ENCODE measurements around the gene ZBTB46. TPM values are rescaled to one million over a fixed set of nuclear protein-coding genes. Genes with fewer than 3 reads are reported as not detected.

Gene ZBTB46
- total RNA-seq, 1 donor from 2014 or later, result 0.53 TPM

GRCh38 chr20:63863021-63863797 is 32.1 kb upstream of the ZBTB46 start:
- H3K27me3 ChIP-seq (ENCODE audit: control insufficient read depth, insufficient read depth, low read length), result no peaks in the 10 kb centered on the region
- TF ChIP-seq, protein P1, sequence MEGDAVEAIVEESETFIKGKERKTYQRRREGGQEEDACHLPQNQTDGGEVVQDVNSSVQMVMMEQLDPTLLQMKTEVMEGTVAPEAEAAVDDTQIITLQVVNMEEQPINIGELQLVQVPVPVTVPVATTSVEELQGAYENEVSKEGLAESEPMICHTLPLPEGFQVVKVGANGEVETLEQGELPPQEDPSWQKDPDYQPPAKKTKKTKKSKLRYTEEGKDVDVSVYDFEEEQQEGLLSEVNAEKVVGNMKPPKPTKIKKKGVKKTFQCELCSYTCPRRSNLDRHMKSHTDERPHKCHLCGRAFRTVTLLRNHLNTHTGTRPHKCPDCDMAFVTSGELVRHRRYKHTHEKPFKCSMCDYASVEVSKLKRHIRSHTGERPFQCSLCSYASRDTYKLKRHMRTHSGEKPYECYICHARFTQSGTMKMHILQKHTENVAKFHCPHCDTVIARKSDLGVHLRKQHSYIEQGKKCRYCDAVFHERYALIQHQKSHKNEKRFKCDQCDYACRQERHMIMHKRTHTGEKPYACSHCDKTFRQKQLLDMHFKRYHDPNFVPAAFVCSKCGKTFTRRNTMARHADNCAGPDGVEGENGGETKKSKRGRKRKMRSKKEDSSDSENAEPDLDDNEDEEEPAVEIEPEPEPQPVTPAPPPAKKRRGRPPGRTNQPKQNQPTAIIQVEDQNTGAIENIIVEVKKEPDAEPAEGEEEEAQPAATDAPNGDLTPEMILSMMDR (IDR thresholded peaks at IDR 0.05; ENCODE audit: insufficient read depth, low read length, severe bottlenecking), result no peak
- DNase-seq (ENCODE audit: low read depth), result no peak
- peaks cover 12% of the 10 kb centered on the region for H3K36me3 ChIP-seq (ENCODE audit: control insufficient read depth, insufficient read depth, low read length)
- FAIRE-seq, result no peak
- H3K4me3 ChIP-seq (ENCODE audit: low read depth, low read length), result no peak overlapping the region

DNA sequence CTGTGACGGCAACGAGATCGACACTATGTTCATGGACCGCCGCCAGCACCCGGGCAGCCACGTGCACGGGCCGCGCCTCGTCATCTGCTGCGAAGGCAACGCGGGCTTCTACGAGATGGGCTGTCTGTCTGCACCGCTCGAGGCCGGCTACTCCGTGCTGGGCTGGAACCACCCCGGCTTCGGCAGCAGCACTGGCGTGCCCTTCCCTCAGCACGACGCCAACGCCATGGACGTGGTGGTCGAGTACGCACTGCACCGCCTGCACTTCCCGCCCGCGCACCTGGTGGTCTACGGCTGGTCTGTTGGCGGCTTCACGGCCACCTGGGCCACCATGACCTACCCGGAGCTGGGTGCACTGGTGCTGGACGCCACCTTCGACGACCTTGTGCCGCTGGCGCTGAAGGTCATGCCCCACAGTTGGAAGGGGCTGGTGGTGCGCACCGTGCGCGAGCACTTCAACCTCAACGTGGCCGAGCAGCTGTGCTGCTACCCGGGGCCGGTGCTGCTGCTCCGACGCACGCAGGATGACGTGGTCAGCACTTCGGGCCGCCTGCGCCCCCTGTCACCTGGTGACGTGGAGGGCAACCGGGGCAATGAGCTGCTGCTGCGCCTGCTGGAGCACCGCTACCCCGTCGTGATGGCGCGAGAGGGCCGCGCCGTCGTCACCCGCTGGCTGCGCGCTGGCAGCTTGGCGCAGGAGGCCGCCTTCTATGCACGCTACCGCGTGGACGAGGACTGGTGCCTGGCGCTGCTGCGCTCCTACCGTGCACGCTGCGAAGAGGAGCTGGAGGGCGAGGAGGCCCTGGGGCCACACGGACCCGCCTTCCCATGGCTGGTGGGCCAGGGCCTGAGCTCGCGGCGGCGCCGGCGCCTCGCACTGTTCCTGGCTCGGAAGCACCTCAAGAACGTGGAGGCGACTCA is 31.2 kb upstream of the ZBTB46 start:
- Histone ChIP-seq H3K36me3 (ENCODE audit: control insufficient read depth, insufficient read depth, low read length) (peaks cover 11% of the 10 kb centered on the region), H3K27me3 (ENCODE audit: control insufficient read depth, insufficient read depth, low read length) (no peaks in the 10 kb centered on the region), H3K4me3 (ENCODE audit: low read depth, low read length) (no peak overlapping the region)
- FAIRE-seq (no peak), DNase-seq (ENCODE audit: low read depth) (no peak)
- TF ChIP-seq, protein P1 (IDR thresholded peaks at IDR 0.05; ENCODE audit: insufficient read depth, low read length, severe bottlenecking), result no peak

- H3K36me3 ChIP-seq (ENCODE audit: control insufficient read depth, insufficient read depth, low read length), result peaks cover 11% of the 10 kb centered on the region
- DNase-seq (ENCODE audit: low read depth) (no peak), FAIRE-seq (no peak)
- H3K4me3 ChIP-seq (ENCODE audit: low read depth, low read length), result no peak within 1 kb of the TSS
- TF ChIP-seq, protein P1 (IDR thresholded peaks at IDR 0.05; ENCODE audit: insufficient read depth, low read length, severe bottlenecking), result no peak
- no peaks in the 10 kb centered on the region for H3K27me3 ChIP-seq (ENCODE audit: control insufficient read depth, insufficient read depth, low read length)
Measured at GRCh38 chr20:63861365-63861934, 30.4 kb upstream of the ZBTB46 start, which contains the start of gene ABHD16B. ABHD16B (plus strand) TSS chr20:63861498; CDS start chr20:63861541, 43 bp downstream.

GRCh38 chr20:63860325-63861051 is 29.4 kb upstream of the ZBTB46 start:
- TF ChIP-seq, protein P1 (IDR thresholded peaks at IDR 0.05; ENCODE audit: insufficient read depth, low read length, severe bottlenecking), result no peak
- H3K27me3 ChIP-seq (ENCODE audit: control insufficient read depth, insufficient read depth, low read length), result peaks cover 4% of the 10 kb centered on the region
- H3K36me3 ChIP-seq (ENCODE audit: control insufficient read depth, insufficient read depth, low read length), result peaks cover 11% of the 10 kb centered on the region
- FAIRE-seq, result no peak
- DNase-seq (ENCODE audit: low read depth), result no peak
- H3K4me3 ChIP-seq (ENCODE audit: low read depth, low read length), result no peak overlapping the region

DNA sequence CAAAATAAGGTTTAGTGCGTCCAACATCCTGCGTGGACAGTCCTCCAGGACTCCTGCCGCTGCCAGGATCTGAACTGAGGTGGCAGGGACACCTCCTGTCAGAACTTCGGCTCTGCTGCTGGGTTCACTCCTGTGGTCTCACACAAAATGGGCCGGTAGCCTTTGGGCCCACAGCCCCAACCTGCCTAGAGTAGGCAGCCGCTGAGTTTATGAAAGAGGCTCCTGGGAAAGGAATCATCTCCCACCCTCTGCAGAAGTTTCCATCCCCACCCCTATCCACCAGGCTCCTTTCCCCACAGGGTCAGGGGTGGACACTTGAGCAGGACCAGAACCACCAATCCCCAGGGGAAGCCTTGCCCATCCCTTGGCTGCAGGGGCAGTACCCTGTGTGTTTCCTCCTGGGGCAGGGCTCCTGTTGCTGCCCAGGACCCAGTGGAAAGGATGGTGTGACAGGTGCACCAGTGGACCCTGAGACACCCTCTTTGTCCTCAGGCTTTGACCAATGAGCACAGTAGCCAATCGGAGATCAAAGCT is 28.2 kb upstream of the ZBTB46 start:
- TF ChIP-seq, protein P1 (IDR thresholded peaks at IDR 0.05; ENCODE audit: insufficient read depth, low read length, severe bottlenecking), result no peak
- Histone ChIP-seq H3K36me3 (ENCODE audit: control insufficient read depth, insufficient read depth, low read length) (peaks cover 11% of the 10 kb centered on the region), H3K4me3 (ENCODE audit: low read depth, low read length) (no peak overlapping the region), H3K27me3 (ENCODE audit: control insufficient read depth, insufficient read depth, low read length) (peaks cover 11% of the 10 kb centered on the region)
- DNase-seq (ENCODE audit: low read depth) (no peak), FAIRE-seq (no peak)
